Fibroblast of skin of left biceps (primary cell): ENCODE data around the gene RSAD2.

Experiments
- DNase-seq, 2 experiments: peaks; one replicate each; pipeline ENCODE4 v3.0.0-alpha.2; 2013; ENCODE audit warnings: low read depth in 2 of 2

Gene RSAD2

DNA sequence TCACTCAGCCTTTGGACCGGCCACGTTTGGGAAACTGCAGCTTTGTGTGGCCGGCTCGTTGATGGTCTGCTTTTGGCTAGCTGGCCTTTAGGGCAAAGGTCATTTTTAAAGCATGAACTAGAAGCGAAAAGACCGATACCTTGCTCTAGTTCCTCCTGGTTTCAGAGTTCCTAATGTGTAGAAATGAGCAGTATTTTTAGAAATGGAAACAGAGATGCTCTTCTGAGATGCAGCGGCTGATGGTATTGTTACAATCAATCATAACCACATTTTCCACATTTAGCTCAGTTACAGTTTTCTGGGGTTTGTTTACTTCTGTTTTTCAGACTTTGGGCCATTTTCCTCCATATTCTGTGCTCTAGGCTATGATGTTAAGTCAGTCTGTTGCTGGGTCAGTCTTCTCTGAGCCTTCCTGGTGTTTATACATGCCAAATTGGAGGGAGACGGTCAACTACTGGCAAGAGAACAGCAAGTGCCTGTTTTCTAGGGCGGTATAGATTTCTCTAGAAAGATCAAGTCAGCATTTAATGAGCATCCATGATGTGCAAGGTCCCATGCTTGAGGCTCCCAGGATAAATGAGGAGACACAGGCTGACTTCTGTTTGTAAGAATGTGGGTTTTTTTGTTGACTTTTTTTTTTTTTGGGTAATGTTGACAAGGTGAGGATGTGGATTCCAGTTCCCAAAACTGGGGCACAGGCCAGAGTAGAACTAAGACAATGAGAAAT, 67.7 kb downstream of the RSAD2 start:
- DNase-seq: no peak

- DNase-seq: no peak
Observed at GRCh38 chr2:6945821-6946220, 68.2 kb downstream of the RSAD2 start.

DNA sequence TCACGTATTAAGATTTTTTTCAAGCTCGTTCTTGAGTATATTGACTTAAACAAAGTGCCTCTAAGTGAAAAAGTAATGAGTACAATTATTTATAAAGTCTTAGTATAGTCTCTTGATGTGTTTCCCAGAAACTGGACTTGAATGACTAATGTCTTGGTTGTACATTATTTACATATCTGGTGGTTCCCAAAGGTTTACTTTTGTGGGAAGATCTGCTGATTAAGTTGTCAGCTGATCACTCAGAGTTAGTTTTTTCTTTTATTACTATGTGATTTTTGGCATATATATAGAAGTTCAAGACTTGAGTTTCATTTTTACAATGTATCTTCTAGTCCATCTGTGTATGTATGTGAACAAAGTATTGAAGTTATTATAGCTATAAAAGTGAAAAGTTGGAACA, 69.1 kb downstream of the RSAD2 start:
- peak; percentile 76 to 78 for DNase-seq
